ENCODE measurements around the gene CADPS2.

DNA sequence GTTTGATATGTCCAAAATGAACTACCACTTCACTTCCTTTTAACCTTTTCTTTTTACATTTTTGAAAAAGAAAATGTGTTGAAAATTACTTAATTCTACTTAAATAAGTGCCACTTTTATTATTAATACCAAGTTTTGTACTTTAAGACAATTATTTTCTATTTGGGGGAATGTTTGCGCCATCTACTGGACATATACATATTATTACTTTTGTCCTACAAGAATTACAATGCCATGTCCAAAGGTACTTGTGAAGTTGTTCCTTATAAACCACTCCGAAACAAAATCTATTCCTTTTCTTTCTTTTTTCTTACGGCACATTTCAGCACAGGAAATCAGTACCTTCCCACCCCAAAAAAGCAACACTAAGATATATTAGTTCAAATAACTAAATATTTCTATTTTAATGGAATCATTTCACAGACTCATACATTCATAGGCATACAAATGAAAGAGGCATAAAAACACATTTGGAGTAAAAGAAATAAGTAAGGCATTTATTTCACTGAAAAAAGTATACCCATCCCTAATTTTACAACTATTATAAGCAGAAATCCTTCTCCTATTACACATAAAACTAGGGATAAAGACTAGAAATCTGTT is 357.3 kb downstream of the CADPS2 start:
- TF ChIP-seq CTCF (IDR thresholded peaks at IDR 0.05) = peak; percentile 78
- no peak for TF ChIP-seq EZH2 (IDR thresholded peaks at IDR 0.05; ENCODE audit: borderline replicate concordance, insufficient read depth, low read depth, low read length, poor library complexity, severe bottlenecking)
